Measurements from ENCODE around the gene NVL.

DNA sequence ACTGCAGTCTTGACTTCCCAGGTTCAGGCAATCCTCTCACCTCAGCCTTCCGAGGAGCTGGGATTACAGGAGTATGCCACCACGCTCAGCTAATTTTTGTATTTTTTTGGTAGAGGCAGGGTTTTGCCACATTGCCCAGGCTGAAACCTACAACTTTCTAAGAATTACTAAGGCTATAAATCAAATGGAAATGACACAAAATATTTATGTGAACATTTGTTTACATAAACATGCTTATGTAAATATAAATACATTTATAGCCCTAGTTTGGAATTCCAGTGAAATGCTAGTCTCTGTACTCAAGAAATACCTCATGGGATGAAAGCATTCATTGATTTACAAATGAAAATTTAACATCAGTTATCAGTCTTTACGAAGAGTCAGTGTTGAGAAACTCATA is 47.8 kb downstream of the NVL start:
- TF ChIP-seq, protein P1, sequence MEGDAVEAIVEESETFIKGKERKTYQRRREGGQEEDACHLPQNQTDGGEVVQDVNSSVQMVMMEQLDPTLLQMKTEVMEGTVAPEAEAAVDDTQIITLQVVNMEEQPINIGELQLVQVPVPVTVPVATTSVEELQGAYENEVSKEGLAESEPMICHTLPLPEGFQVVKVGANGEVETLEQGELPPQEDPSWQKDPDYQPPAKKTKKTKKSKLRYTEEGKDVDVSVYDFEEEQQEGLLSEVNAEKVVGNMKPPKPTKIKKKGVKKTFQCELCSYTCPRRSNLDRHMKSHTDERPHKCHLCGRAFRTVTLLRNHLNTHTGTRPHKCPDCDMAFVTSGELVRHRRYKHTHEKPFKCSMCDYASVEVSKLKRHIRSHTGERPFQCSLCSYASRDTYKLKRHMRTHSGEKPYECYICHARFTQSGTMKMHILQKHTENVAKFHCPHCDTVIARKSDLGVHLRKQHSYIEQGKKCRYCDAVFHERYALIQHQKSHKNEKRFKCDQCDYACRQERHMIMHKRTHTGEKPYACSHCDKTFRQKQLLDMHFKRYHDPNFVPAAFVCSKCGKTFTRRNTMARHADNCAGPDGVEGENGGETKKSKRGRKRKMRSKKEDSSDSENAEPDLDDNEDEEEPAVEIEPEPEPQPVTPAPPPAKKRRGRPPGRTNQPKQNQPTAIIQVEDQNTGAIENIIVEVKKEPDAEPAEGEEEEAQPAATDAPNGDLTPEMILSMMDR (IDR thresholded peaks at IDR 0.05; ENCODE audit: poor library complexity, severe bottlenecking): no peak
- TF ChIP-seq RAD21 (conservative IDR thresholded peaks at IDR 0.05) (no peak), TAF1 (IDR thresholded peaks at IDR 0.05; ENCODE audit: low read depth) (no peak), REST (IDR thresholded peaks at IDR 0.05; ENCODE audit: borderline replicate concordance) (no peak), POLR2AphosphoS5 (IDR thresholded peaks at IDR 0.05) (no peak), EZH2 (IDR thresholded peaks at IDR 0.05; ENCODE audit: borderline replicate concordance, insufficient read depth, low read length, poor library complexity, severe bottlenecking) (no peak), EP300 (conservative IDR thresholded peaks at IDR 0.05; ENCODE audit: poor library complexity, severe bottlenecking) (no peak), SMC3 (conservative IDR thresholded peaks at IDR 0.05; ENCODE audit: poor library complexity) (no peak), MXI1 (conservative IDR thresholded peaks at IDR 0.05; ENCODE audit: poor library complexity, severe bottlenecking) (no peak)

All from neural cell (in vitro differentiated cells).